SK-N-SH treated with all-trans-retinoic acid at 6 μM for 48 hours (cell line): Measurements from ENCODE around the gene PCDHA12.

ENCODE experiments used
- CREB5 ChIP-seq: fragments of 250-450 bp; sonication (Bioruptor Pico); IDR thresholded peaks from 2 replicates; pipeline ENCODE4 v1.5.1; 2020; ENCODE audit warnings: low read depth, mild to moderate bottlenecking, moderate library complexity
- CSRNP3 ChIP-seq: fragments of 250-450 bp; sonication (Bioruptor Pico); IDR thresholded peaks from 2 replicates; pipeline ENCODE4 v1.5.1; 2021; ENCODE audit warnings: mild to moderate bottlenecking, moderate library complexity
- POU6F1 ChIP-seq: fragments of 250-450 bp; sonication (Bioruptor Pico); IDR thresholded peaks from 2 replicates; pipeline ENCODE4 v1.8.0; 2021; ENCODE audit warnings: low read depth, mild to moderate bottlenecking, moderate library complexity, borderline replicate concordance
- ZC3H10 ChIP-seq: fragments of 250-450 bp; sonication (Bioruptor Pico); IDR thresholded peaks from 2 replicates; pipeline ENCODE4 v1.5.1; 2021; ENCODE audit warnings: mild to moderate bottlenecking, moderate library complexity
- ZFP30 ChIP-seq: fragments of 450-650 bp; formaldehyde crosslinking; IDR thresholded peaks from 2 replicates; pipeline ENCODE4 v1.5.0; 2022; ENCODE audit warnings: mild to moderate bottlenecking, moderate library complexity
- ZNF565 ChIP-seq: fragments of 450-650 bp; formaldehyde crosslinking; conservative IDR thresholded peaks from 2 replicates; pipeline ENCODE4 v1.5.0; 2020; ENCODE audit warnings: low read depth, mild to moderate bottlenecking, moderate library complexity
- ZNF70 ChIP-seq: fragments of 450-650 bp; formaldehyde crosslinking; IDR thresholded peaks from 2 replicates; pipeline ENCODE4 v1.5.0; 2020; ENCODE audit warnings: mild to moderate bottlenecking, moderate library complexity

GRCh38 chr5:140925806-140926442, 50.8 kb downstream of the PCDHA12 start, which contains the start of gene PCDHAC1:
- TF ChIP-seq ZFP30 (no peak), CSRNP3 (CRISPR knock-in tag) (no peak), ZC3H10 (CRISPR knock-in tag) (no peak), CREB5 (CRISPR knock-in tag) (no peak), POU6F1 (CRISPR knock-in tag) (no peak), ZNF70 (no peak), ZNF565 (CRISPR knock-in tag) (no peak)
